Ramos (cell line): ENCODE data around the gene ZNF234.
"Not testable (repeated sequence)": the region's sequence is repeated elsewhere in the genome, so short reads cannot be mapped to it uniquely, and the experiment has no call there.

ENCODE experiments used
- in situ Hi-C: fragments of 300-500 bp; cut with MboI; formaldehyde crosslinking; loops from one replicate; pipeline ENCODE4 v1.14.3; 2022; ENCODE audit warnings: low sequenced_read_pairs; ENCODE audit not compliant: unreplicated experiment

Gene ZNF234

DNA sequence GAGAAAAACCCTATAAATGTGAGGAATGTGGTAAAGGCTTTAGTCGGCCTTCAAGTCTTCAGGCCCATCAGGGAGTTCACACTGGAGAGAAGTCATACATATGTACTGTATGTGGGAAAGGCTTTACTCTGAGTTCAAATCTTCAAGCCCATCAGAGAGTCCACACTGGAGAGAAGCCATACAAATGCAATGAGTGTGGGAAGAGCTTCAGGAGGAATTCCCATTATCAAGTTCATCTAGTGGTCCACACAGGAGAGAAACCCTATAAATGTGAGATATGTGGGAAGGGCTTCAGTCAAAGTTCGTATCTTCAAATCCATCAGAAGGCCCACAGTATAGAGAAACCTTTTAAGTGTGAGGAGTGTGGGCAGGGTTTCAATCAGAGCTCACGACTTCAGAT lies 35.2 kb downstream of the ZNF234 start:
- in situ Hi-C loops: no loop called here

DNA sequence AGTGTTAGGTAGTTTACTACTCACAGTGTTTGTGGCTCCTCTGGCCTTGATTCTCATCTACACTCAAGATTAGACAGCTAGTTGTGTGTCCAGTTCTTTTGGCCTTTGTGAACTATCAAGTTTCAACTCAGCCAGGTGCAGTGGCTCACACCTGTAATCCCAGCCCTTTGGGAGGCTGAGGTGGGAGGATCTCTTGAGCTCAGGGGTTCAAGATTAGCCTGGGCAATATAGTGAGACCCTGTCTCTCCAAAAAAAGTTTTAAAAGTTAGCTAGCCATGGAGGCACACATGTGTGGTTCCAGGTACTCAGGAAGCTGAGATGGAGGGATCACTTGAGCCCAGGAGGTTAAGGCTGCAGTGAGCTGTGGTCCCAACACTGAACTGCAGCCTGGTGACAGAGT lies 39.6 kb downstream of the ZNF234 start:
- in situ Hi-C loops: no loop called here

DNA sequence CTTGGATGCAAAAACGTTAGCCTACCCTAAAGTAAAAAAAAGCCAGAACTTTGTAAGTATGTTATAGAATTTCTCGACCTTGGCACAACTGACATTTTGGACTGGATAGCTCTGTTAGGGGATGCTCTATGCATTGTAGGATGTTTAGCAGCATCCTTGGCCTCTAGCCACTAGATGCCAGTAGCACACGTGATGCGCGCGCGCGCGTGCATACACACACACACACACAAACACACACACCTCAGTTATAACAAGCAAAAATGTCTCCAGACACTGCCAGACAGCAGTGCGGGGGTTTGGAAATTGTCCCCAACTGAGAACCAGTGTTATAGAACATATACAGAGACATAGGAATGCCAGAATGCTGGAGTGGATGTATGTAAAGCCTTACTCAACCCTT lies 40.8 kb downstream of the ZNF234 start:
- in situ Hi-C loops: no loop called here

DNA sequence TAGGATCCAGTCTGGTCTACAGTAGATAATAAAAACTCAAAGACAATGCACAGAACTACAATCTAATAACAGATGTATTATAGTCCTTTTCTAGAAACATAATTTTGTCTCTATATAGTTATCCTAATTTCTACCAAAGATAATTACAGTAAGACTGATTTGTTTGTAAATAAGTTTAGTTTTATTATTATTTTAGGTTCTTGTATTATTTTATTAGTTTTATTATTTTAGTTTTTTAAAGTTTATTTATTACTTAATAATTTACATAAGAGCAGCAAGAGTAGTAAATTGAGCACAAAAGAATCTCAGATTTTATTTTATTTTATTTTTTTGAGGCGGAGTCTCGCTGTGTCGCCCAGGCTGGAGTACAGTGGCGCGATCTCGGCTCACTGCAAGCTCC lies 48.7 kb downstream of the ZNF234 start:
- in situ Hi-C loops: no loop called here

DNA sequence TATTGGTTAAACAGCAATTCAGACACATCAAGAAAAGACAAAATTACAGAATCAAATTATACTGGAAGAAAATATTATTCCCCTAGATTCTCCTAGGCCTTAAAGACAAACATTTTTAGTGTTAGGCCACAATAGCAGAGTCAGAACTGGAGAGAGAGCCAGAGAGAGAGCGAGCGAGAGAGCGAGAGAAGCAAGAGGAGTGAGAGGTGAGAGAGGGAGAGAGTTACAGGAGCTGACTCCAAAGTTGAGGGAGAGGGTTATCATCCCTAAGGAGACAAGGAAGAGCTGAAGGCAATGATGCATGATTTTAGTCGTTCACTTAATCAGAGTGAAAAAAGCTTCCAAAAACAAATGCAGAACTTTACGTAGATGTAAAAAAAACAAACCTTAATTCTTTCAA lies 50.8 kb downstream of the ZNF234 start:
- in situ Hi-C loops: no loop called here

DNA sequence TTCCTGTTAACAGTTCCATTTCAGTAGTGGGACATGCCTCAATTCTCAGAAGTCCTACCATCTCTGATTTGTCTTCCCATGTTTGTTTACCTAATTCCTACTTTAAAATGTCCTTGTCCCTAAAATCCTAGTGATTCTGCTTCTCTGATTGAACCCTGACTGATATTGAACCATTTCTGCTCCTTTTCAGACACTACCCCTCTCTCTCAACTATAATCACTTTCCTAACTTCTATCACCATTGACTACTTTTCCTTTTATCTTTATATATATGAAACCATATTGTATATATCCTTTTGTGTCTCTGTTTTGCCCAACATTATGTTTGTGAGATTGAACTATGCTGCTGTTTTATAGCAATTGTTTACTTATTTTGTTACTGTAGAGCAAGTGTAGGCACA lies 55.4 kb downstream of the ZNF234 start:
- in situ Hi-C loops: no loop called here

DNA sequence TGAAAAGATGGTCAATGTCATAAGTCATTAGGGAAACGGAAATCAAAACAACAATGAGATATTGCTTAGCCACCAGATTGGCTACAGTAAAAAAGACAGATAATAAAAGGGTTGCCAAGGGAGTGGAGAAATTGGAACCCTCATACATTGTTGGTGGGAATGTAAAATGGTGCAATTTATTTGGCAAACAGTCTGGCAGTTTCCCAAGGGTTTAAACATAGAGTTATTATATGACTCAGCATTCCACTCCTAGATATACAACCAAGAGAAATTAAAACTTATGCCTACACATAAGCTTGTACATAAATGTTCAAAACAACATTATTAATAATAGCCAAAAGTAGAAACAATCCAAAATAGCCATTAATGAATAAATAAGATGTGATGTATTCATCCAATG lies 61.1 kb downstream of the ZNF234 start:
- in situ Hi-C loops: no loop called here

DNA sequence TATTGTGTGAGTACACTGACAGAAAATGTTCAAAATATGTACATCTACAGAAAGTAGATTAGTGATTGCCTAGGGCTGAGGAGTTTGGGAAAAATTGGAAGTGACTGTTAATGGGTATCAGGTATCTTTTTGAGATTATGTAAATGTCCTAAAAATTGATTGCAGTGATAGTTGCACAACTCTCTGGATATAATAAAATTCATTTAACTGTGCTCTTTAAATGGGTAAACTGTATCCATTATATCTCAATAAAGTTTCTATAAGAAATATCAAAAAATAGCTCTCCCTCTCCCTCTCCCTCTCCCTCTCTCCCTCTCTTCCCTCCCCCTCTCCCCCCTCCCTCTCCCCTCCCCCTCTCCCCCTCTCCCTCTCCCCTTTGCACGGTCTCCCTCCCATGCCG lies 61.6 kb downstream of the ZNF234 start:
- in situ Hi-C loops: no loop called here

DNA sequence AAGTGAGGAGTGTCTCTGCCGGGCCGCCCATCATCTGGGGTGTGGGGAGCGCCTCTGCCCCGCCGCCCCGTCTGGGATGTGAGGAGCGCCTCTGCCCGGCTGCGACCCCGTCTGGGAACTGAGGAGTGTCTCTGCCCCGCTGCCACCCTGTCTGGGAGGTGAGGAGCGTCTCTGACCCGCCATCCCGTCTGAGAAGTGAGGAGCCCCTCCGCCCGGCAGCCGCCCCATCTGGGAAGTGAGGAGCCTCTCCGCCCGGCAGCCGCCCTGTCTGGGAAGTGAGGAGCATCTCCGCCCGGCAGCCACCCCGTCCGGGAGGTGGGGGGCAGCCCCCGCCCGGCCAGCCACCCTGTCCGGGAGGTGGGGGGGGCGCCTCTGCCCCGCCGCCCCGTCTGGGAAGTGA lies 62.5 kb downstream of the ZNF234 start:
- in situ Hi-C loops: not testable (repeated sequence)

DNA sequence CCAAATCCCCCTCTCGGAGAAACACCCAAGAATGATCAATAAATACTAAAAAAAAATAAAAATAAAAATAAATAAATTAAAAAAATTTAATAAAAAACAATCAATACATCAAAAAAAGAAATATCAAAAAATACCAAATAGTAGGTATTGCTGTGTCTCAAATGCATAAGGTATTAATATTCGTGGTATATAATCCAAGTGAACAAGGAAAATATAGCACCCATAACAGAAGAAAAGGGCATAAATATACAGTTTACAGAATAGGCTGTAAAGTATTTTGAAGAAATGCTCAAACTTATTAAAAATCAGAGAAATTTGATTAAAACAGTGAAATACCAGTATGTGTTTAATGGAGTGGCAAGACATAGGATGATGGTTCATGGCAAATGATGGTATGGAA lies 63.4 kb downstream of the ZNF234 start:
- in situ Hi-C loops: no loop called here

DNA sequence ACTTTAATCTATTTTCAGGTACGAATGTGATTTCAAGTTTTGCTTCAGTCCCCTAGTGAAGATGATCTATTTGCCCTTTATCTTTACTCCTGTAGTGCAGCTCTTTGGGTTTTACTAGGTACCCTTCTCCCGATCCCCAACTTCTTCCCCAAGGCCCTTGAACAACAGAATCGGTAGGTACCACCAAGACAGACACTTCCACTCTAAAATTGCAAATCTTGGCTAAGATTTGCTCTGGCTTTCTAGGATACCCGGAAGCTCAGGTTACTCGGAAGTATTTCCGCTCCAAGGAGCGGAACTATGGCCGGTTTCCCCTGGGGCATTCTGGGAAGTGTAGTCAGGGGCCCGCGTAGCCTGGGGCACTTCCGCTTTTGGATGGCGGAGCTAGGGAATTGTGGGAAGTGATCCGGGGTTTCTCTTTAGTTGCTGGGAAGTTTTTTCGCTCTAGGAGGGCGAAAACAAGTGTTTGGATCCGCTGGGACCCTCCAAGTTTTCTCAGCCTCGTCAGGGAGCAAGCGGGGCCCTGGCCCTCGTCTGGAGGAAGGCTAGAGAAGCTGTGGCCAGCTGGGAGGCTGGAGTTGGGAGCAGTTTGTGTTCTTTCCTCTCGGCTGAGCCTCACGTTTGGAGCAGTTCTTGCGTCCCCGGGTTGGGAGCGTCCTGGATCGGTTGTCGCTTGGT lies 65.9 kb downstream of the ZNF234 start:
- in situ Hi-C loops: no loop called here
